Measurements from ENCODE around the gene PLP2. TPM values are rescaled to one million over a fixed set of nuclear protein-coding genes. Genes with fewer than 3 reads are reported as not detected.

PLP2 gene
- total RNA-seq, 1 donor from 2014 or later, result 100 TPM

DNA sequence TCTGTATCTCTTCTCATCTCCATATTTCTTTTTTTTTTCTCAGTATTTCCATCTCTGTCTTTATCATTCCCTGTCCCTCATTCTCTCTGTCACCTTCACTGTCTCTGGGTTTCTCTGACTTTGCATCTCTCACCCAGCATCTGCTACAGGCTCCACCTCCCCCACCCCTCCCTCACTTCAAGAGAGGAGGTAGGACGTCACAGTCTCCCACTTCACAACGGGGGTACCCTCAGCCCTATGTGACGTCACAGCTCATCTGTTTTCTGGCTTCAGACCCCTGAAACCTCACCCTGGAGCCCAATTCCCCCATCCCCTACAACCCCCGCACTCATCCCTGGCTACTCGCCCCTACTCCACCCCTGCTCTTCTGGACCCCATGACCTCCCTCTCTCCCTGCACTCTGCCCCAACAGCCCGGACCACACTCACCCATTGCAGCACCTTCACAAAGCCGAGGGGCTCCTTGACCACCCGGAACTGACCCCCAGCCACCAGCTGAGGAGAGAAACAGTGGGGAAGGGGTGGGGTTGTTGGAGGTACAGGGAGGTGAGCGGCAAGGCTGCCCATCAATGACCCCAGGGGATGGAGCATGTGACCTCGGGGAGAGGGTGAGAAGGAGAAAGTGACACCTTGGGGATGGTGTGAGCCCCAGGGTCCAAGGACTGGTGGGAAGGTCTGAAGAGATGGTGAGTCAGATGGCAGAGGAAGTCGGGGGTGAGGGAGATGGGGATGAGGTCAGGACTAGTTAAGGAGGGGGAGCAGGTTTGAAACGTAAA is 27.0 kb downstream of the PLP2 start:
- TF ChIP-seq, protein P1, sequence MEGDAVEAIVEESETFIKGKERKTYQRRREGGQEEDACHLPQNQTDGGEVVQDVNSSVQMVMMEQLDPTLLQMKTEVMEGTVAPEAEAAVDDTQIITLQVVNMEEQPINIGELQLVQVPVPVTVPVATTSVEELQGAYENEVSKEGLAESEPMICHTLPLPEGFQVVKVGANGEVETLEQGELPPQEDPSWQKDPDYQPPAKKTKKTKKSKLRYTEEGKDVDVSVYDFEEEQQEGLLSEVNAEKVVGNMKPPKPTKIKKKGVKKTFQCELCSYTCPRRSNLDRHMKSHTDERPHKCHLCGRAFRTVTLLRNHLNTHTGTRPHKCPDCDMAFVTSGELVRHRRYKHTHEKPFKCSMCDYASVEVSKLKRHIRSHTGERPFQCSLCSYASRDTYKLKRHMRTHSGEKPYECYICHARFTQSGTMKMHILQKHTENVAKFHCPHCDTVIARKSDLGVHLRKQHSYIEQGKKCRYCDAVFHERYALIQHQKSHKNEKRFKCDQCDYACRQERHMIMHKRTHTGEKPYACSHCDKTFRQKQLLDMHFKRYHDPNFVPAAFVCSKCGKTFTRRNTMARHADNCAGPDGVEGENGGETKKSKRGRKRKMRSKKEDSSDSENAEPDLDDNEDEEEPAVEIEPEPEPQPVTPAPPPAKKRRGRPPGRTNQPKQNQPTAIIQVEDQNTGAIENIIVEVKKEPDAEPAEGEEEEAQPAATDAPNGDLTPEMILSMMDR (IDR thresholded peaks at IDR 0.05), result no peak
- no peak for DNase-seq (ENCODE audit: extremely low spot score, unreplicated experiment)
- no peaks in the 10 kb centered on the region for H3K36me3 Mint-ChIP-seq (ENCODE audit: unreplicated experiment)

DNA sequence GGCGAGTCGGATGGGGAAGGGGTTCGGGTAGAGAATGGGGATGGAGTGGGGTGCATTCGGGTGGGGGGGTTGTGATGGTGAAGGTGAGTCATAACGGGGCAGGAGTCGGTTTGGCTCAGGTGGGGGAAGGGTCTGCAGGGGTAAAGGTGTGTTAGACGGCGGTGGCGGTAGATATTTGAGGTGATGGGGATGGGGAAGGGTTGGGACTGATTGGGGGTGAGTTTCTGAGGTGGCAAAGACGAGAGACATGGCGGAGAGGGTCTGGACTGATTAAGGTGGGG is 27.6 kb downstream of the PLP2 start:
- Mint-ChIP-seq H3K27ac (ENCODE audit: unreplicated experiment) (no peak overlapping the region), H3K4me3 (ENCODE audit: unreplicated experiment) (no peak overlapping the region), H3K4me1 (ENCODE audit: unreplicated experiment) (peaks cover 7% of the 10 kb centered on the region), H3K27me3 (ENCODE audit: unreplicated experiment) (no peaks in the 10 kb centered on the region), H3K36me3 (ENCODE audit: unreplicated experiment) (no peaks in the 10 kb centered on the region), H3K9me3 (ENCODE audit: unreplicated experiment) (peaks cover 10% of the 10 kb centered on the region)
- DNase-seq (ENCODE audit: extremely low spot score, unreplicated experiment), result no peak
- TF ChIP-seq, protein P1 (IDR thresholded peaks at IDR 0.05), result no peak

More for the DNA sequence above, 27.0 kb downstream of the PLP2 start:
- no peaks in the 10 kb centered on the region for H3K27me3 Mint-ChIP-seq (ENCODE audit: unreplicated experiment)
- peaks cover 7% of the 10 kb centered on the region for H3K4me1 Mint-ChIP-seq (ENCODE audit: unreplicated experiment)
- no peak overlapping the region for H3K27ac Mint-ChIP-seq (ENCODE audit: unreplicated experiment)
- H3K4me3 Mint-ChIP-seq (ENCODE audit: unreplicated experiment), result no peak overlapping the region
- peaks cover 10% of the 10 kb centered on the region for H3K9me3 Mint-ChIP-seq (ENCODE audit: unreplicated experiment)

DNA sequence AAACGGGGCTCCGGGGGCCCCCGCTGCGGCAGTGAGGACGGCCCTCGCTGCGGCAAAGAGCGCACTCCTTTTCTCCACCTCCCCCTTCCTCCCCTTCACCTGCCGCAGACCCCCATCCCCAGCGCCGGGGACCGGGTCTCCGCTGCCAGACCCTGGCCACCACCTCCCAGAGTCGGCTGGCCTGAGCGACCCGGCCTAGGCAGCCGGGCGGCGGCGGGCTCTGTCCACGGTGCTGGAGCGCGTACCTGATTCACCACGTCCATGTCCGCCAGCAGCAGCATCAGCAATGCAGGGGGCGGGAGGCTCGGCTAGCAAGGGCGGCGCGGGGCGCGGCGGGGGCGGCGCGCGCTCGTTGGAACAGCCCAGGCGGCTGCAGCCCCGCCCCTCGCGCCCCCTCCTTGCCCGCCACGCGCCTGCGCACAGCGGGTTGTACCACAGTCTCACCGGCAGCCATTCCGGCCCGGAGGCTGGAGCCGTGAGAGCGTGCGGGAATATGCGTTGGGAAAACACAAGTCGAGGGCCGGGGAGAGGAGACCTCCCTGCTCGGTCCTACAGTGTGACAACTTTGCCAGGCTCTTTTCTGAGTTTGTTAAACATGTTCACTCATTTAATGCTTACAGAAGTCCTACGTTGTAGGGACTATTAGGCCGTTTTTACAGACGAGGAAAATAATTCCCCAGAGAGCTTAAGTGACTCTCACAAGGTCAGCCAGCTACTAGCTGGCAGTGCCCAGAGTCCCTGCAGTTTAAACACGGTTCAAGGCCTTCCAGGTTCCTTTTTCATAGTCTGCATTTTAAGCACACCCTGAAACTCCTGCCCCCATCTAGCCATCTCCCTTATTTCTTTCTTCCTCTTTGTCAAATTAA is 28.4 kb downstream of the PLP2 start, which contains the start of gene SYP:
TSS of gene SYP (minus strand) at position 288 of the 866 bp plus-strand sequence. CDS start at position 281, 7 bp downstream.
- no peaks in the 10 kb centered on the region for H3K27me3 Mint-ChIP-seq (ENCODE audit: unreplicated experiment)
- no peaks in the 10 kb centered on the region for H3K36me3 Mint-ChIP-seq (ENCODE audit: unreplicated experiment)
- TF ChIP-seq, protein P1 (IDR thresholded peaks at IDR 0.05), result no peak
- peak within 1 kb of the TSS; percentile 56 for H3K27ac Mint-ChIP-seq (ENCODE audit: unreplicated experiment)
- peak; percentile 96 for DNase-seq (ENCODE audit: extremely low spot score, unreplicated experiment)
- peak within 1 kb of the TSS; percentile 58 for H3K4me3 Mint-ChIP-seq (ENCODE audit: unreplicated experiment)
- peaks cover 7% of the 10 kb centered on the region for H3K4me1 Mint-ChIP-seq (ENCODE audit: unreplicated experiment)
- peaks cover 9% of the 10 kb centered on the region for H3K9me3 Mint-ChIP-seq (ENCODE audit: unreplicated experiment)

DNA sequence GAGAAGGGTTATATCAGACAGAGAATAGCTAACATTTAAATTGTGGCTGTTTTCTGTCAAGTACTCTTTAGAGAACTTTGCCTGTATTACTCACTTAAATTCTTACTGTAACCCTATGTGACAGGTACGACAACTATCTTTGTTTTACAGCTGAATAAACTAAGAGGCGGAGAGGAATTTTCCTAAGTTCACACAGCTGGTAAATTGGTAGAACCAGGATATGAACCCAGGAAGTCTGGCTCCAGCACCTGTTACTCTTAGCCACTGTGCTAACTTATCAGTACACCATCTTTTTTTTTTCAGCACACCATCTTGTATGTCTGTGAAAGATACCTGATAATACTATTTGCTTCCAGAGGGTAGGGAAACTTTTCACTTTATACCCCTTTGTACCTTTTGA is 30.3 kb downstream of the PLP2 start:
- TF ChIP-seq, protein P1 (IDR thresholded peaks at IDR 0.05), result no peak
- no peaks in the 10 kb centered on the region for H3K27me3 Mint-ChIP-seq (ENCODE audit: unreplicated experiment)
- H3K9me3 Mint-ChIP-seq (ENCODE audit: unreplicated experiment), result peaks cover 5% of the 10 kb centered on the region
- no peak overlapping the region for H3K27ac Mint-ChIP-seq (ENCODE audit: unreplicated experiment)
- peak overlapping the region; percentile 14 for H3K4me3 Mint-ChIP-seq (ENCODE audit: unreplicated experiment)
- peaks cover 7% of the 10 kb centered on the region for H3K4me1 Mint-ChIP-seq (ENCODE audit: unreplicated experiment)
- H3K36me3 Mint-ChIP-seq (ENCODE audit: unreplicated experiment), result no peaks in the 10 kb centered on the region
- no peak for DNase-seq (ENCODE audit: extremely low spot score, unreplicated experiment)

DNA sequence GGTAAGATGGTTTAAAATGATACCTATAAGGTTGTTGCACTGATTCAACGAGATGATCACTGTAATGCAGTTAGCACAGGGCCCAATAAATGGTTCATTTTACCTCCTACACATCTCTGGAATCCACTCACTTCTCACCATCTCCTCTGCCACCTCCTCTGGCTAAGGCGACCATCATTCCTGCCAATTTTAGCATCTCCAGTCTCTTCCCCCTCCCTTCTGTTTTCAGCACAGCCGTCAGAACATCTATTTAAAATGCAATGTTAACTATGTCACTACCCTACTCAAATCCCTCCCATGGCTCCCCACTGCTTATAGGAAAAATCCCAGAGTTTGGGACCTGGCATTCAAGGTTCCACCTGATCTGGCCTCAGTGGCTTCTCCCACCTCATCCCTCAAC is 31.8 kb downstream of the PLP2 start:
- Mint-ChIP-seq H3K27ac (ENCODE audit: unreplicated experiment) (no peak overlapping the region), H3K4me3 (ENCODE audit: unreplicated experiment) (no peak overlapping the region), H3K36me3 (ENCODE audit: unreplicated experiment) (no peaks in the 10 kb centered on the region), H3K27me3 (ENCODE audit: unreplicated experiment) (no peaks in the 10 kb centered on the region), H3K4me1 (ENCODE audit: unreplicated experiment) (peaks cover 7% of the 10 kb centered on the region), H3K9me3 (ENCODE audit: unreplicated experiment) (no peaks in the 10 kb centered on the region)
- TF ChIP-seq, protein P1 (IDR thresholded peaks at IDR 0.05), result no peak
- no peak for DNase-seq (ENCODE audit: extremely low spot score, unreplicated experiment)
